GM19239 (cell line): ENCODE results near the gene SFXN4.
"Not testable (repeated sequence)": the region's sequence is repeated elsewhere in the genome, so short reads cannot be mapped to it uniquely, and the experiment has no call there.

ENCODE experiments used
- DNase-seq: peaks from one replicate; pipeline ENCODE4 v3.0.0; 2011; ENCODE audit warnings: low spot score; ENCODE audit not compliant: insufficient read length
- FAIRE-seq: peaks from 2 replicates; lab custom pipeline; 2011; peaks lifted over from hg19 to GRCh38; lab: Jason Lieb, UNC

The SFXN4 gene

GRCh38 chr10:119149729-119150128 is 15.8 kb downstream of the SFXN4 start:
- FAIRE-seq: no peak
- no peak for DNase-seq

- DNase-seq (no peak), FAIRE-seq (no peak)
These were observed 16.4 kb downstream of the SFXN4 start for GRCh38 chr10:119149157-119149556.

GRCh38 chr10:119143657-119144056 is 21.9 kb downstream of the SFXN4 start:
- FAIRE-seq: no peak

GRCh38 chr10:119140603-119141245 is 24.8 kb downstream of the SFXN4 start:
- FAIRE-seq: no peak
- DNase-seq: no peak

More at GRCh38 chr10:119143657-119144056, 21.9 kb downstream of the SFXN4 start:
- no peak for DNase-seq

GRCh38 chr10:119139464-119140067 is 25.9 kb downstream of the SFXN4 start:
- DNase-seq (no peak), FAIRE-seq (no peak)

- no peak for FAIRE-seq
- no peak for DNase-seq
These were observed 26.9 kb downstream of the SFXN4 start for GRCh38 chr10:119138346-119139306.

GRCh38 chr10:119137878-119138277 is 27.6 kb downstream of the SFXN4 start:
- not testable (repeated sequence) for FAIRE-seq

GRCh38 chr10:119136084-119136483 is 29.4 kb downstream of the SFXN4 start:
- DNase-seq: no peak
- no peak for FAIRE-seq

More at GRCh38 chr10:119137878-119138277, 27.6 kb downstream of the SFXN4 start:
- DNase-seq: not testable (repeated sequence)

- DNase-seq: no peak
- no peak for FAIRE-seq
These were observed 30.0 kb downstream of the SFXN4 start for GRCh38 chr10:119135513-119135881.

- FAIRE-seq: no peak
- DNase-seq: no peak
These were observed 31.6 kb downstream of the SFXN4 start for GRCh38 chr10:119133949-119134348.

GRCh38 chr10:119132521-119133345 is 32.8 kb downstream of the SFXN4 start:
- FAIRE-seq (no peak), DNase-seq (no peak)

GRCh38 chr10:119131512-119132240 is 33.8 kb downstream of the SFXN4 start:
- DNase-seq (peak; percentile 34), FAIRE-seq (peak; percentile 90)

- DNase-seq (no peak), FAIRE-seq (no peak)
These were observed 35.8 kb downstream of the SFXN4 start for GRCh38 chr10:119129721-119130120.

GRCh38 chr10:119125942-119126341 is 39.6 kb downstream of the SFXN4 start:
- no peak for FAIRE-seq
- no peak for DNase-seq

- no peak for DNase-seq
- peak; percentile 23 for FAIRE-seq
These were observed 44.6 kb downstream of the SFXN4 start for GRCh38 chr10:119120875-119121274.

- no peak for DNase-seq
- peak; percentile 98 for FAIRE-seq
These were observed 45.1 kb downstream of the SFXN4 start for GRCh38 chr10:119120413-119120867.

- no peak for FAIRE-seq
These were observed 46.1 kb downstream of the SFXN4 start for GRCh38 chr10:119119400-119119799.

GRCh38 chr10:119118231-119118630 is 47.3 kb downstream of the SFXN4 start:
- FAIRE-seq (no peak), DNase-seq (no peak)

More at GRCh38 chr10:119119400-119119799, 46.1 kb downstream of the SFXN4 start:
- no peak for DNase-seq

- no peak for DNase-seq
- no peak for FAIRE-seq
These were observed 49.1 kb downstream of the SFXN4 start for GRCh38 chr10:119116326-119116951.
